ENCODE results near the gene DUSP1. TPM values are rescaled to one million over a fixed set of nuclear protein-coding genes. Genes with fewer than 3 reads are reported as not detected.

Gene DUSP1
- polyA plus RNA-seq, 1 experiment: 432 TPM

DNA sequence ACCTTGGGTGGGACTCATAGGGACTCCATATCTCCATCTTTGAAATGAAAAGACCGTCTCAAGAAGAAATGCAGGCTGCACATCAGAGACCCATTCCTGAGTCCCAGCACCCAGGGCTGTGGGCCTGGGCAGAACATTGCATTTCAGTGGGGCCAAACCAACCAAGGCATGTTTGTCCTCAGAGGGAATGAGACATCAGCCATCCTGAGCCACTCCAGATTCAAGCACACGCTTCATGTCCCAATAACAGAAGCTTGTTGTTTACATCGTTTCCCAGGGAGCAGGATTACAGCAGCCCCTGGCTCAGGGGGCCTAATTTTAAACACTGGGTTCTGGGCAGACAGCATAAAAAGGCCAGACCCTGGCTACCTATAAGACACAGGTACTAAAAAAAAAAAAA lies 24.3 kb downstream of the DUSP1 start:
- H3K36me3 ChIP-seq (ENCODE audit: control insufficient read depth, insufficient read depth, low read length): no peaks in the 10 kb centered on the region
- TF ChIP-seq, protein P1, sequence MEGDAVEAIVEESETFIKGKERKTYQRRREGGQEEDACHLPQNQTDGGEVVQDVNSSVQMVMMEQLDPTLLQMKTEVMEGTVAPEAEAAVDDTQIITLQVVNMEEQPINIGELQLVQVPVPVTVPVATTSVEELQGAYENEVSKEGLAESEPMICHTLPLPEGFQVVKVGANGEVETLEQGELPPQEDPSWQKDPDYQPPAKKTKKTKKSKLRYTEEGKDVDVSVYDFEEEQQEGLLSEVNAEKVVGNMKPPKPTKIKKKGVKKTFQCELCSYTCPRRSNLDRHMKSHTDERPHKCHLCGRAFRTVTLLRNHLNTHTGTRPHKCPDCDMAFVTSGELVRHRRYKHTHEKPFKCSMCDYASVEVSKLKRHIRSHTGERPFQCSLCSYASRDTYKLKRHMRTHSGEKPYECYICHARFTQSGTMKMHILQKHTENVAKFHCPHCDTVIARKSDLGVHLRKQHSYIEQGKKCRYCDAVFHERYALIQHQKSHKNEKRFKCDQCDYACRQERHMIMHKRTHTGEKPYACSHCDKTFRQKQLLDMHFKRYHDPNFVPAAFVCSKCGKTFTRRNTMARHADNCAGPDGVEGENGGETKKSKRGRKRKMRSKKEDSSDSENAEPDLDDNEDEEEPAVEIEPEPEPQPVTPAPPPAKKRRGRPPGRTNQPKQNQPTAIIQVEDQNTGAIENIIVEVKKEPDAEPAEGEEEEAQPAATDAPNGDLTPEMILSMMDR (IDR thresholded peaks at IDR 0.05; ENCODE audit: insufficient read depth, low read depth, low read length): no peak
- H3K27me3 ChIP-seq (ENCODE audit: control insufficient read depth, insufficient read depth, low read length): no peaks in the 10 kb centered on the region
- POLR2A ChIA-PET: no interaction called here
- DNase-seq (ENCODE audit: low read depth): no peak
- CTCF ChIA-PET: no interaction called here
- H3K4me3 ChIP-seq (ENCODE audit: low read depth, low read length): no peak overlapping the region

DNA sequence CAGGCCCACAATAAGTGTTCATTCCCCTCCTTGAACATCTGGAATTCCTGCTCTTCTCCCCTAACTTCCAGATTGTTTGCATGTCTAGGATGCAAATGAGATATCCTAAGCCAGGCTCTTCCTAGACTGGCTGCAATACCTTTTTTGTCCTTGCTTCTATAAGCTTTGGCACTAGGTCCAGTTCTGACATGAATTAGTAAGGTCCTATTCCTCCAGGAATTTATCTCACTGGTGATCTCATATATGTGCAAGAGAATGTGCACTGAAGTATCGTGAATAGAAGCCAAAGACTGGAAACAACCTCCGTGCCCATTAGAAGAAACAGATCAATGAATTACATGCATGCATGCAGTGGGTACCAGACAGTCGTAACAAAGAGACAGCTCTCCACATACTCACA lies 25.2 kb downstream of the DUSP1 start:
- DNase-seq (ENCODE audit: low read depth): no peak
- ChIA-PET CTCF (interaction anchor here (1.5 kb wide), 1 partner anchor 31 kb away, joined by 4 read pairs; no protein-coding TSS in a partner anchor), POLR2A (no interaction called here)
- Histone ChIP-seq H3K36me3 (ENCODE audit: control insufficient read depth, insufficient read depth, low read length) (no peaks in the 10 kb centered on the region), H3K4me3 (ENCODE audit: low read depth, low read length) (no peak overlapping the region), H3K27me3 (ENCODE audit: control insufficient read depth, insufficient read depth, low read length) (no peaks in the 10 kb centered on the region)
- TF ChIP-seq, protein P1 (IDR thresholded peaks at IDR 0.05; ENCODE audit: insufficient read depth, low read depth, low read length): no peak

DNA sequence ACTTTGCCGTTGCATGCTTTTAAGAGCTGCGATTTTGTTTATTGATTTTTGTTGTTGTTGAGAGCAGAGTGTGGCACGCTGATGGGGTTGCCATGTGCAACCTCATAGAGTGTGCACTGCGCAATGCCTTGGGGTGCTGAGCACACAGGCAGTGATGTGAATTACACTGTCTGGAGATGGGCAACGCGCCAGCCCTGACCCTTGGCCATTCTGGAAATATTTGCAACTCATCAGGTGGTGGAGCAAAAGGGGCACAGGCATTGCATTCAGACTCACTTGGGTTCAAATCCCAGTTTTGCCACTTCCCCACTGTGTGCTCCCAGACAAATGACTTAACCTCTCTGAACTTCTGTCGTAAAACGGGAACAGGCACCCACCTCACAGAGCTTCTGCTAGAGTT lies 25.6 kb downstream of the DUSP1 start:
- POLR2A ChIA-PET: no interaction called here
- TF ChIP-seq, protein P1 (IDR thresholded peaks at IDR 0.05; ENCODE audit: insufficient read depth, low read depth, low read length): no peak
- CTCF ChIA-PET: interaction anchor here (1.5 kb wide), 1 partner anchor 31 kb away, joined by 4 read pairs; no protein-coding TSS in a partner anchor
- Histone ChIP-seq H3K36me3 (ENCODE audit: control insufficient read depth, insufficient read depth, low read length) (no peaks in the 10 kb centered on the region), H3K27me3 (ENCODE audit: control insufficient read depth, insufficient read depth, low read length) (no peaks in the 10 kb centered on the region), H3K4me3 (ENCODE audit: low read depth, low read length) (no peak overlapping the region)
- DNase-seq (ENCODE audit: low read depth): no peak

GRCh38 chr5:172744123-172745104 lies 26.6 kb downstream of the DUSP1 start:
- H3K36me3 ChIP-seq (ENCODE audit: control insufficient read depth, insufficient read depth, low read length): no peaks in the 10 kb centered on the region
- ChIA-PET POLR2A (no interaction called here), CTCF (interaction anchor here (1.5 kb wide), 1 partner anchor 30 kb away, joined by 4 read pairs; no protein-coding TSS in a partner anchor)
- no peak for DNase-seq (ENCODE audit: low read depth)
- H3K4me3 ChIP-seq (ENCODE audit: low read depth, low read length): no peak overlapping the region
- no peaks in the 10 kb centered on the region for H3K27me3 ChIP-seq (ENCODE audit: control insufficient read depth, insufficient read depth, low read length)
- TF ChIP-seq, protein P1 (IDR thresholded peaks at IDR 0.05; ENCODE audit: insufficient read depth, low read depth, low read length): no peak

GRCh38 chr5:172743112-172743959 lies 27.7 kb downstream of the DUSP1 start:
- Histone ChIP-seq H3K27me3 (ENCODE audit: control insufficient read depth, insufficient read depth, low read length) (no peaks in the 10 kb centered on the region), H3K4me3 (ENCODE audit: low read depth, low read length) (no peak overlapping the region), H3K36me3 (ENCODE audit: control insufficient read depth, insufficient read depth, low read length) (no peaks in the 10 kb centered on the region)
- DNase-seq (ENCODE audit: low read depth): no peak
- ChIA-PET POLR2A (no interaction called here), CTCF (no interaction called here)
- TF ChIP-seq, protein P1 (IDR thresholded peaks at IDR 0.05; ENCODE audit: insufficient read depth, low read depth, low read length): no peak
